NT2/D1 (cell line): ENCODE results near the gene SLC16A5.

Source experiments
- SUZ12 ChIP-seq: IDR thresholded peaks from 2 replicates; pipeline ENCODE4 v1.6.1; 2011; ENCODE audit not compliant: insufficient read length, insufficient read depth; ENCODE audit errors: extremely low read depth
- ZNF274 ChIP-seq: IDR thresholded peaks from 2 replicates; pipeline ENCODE4 v1.6.1; 2011; ENCODE audit warnings: mild to moderate bottlenecking, low read depth, low read length

DNA sequence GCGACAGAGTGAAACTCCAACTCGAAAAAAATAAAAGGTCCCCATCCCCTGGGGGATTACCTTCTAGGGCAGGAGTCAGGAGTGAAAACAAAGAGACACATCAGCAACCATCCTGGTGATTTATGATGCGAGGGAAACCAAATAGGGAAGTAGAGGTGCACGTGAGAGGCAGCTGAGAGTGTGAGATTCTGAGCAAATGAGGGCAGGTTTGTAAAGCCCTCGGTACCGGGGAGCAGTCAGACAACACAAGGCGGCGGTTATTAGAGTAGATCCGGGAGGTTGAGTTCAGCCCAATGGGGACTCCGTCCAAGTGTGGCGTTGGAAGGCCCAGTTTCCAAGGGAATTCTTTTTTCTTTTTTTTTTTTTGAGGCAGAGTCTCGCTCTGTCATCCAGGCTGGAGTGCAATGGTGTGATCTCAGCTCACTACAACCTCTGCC lies 14.6 kb downstream of the SLC16A5 start:
- TF ChIP-seq SUZ12 (no peak), ZNF274 (no peak)
